ENCODE measurements around the gene SPATA31C1.
"Not testable (repeated sequence)": the region's sequence is repeated elsewhere in the genome, so short reads cannot be mapped to it uniquely, and the experiment has no call there.

SPATA31C1 gene
- total RNA-seq: 0 to 0.99 (median 0) reads per million in 17 experiments

- not testable (repeated sequence) for DNase-seq
Observed at GRCh38 chr9:87917662-87918061, at the start of gene SPATA31C1. Gene SPATA31C1 (plus strand): TSS chr9:87917962.

- no peak for DNase-seq
Observed at GRCh38 chr9:87868175-87868574, 49.6 kb upstream of the SPATA31C1 start.

GRCh38 chr9:87868635-87869034 is 49.1 kb upstream of the SPATA31C1 start:
- DNase-seq: no peak

GRCh38 chr9:87869082-87869481 is 48.7 kb upstream of the SPATA31C1 start:
- no peak for DNase-seq

- DNase-seq: no peak
Observed at GRCh38 chr9:87871425-87872078, 46.2 kb upstream of the SPATA31C1 start.

- DNase-seq: no peak
Observed at GRCh38 chr9:87872079-87872624, 45.6 kb upstream of the SPATA31C1 start.

- DNase-seq: peak in 1 of 4 experiments; percentile 12
Observed at GRCh38 chr9:87873607-87874303, 44.0 kb upstream of the SPATA31C1 start.

- peak in 1 of 4 experiments; percentile 6 for DNase-seq
Observed at GRCh38 chr9:87874304-87874623, 43.5 kb upstream of the SPATA31C1 start.

GRCh38 chr9:87875060-87875459 is 42.7 kb upstream of the SPATA31C1 start:
- no peak for DNase-seq

- no peak for DNase-seq
Observed at GRCh38 chr9:87875831-87876545, 41.8 kb upstream of the SPATA31C1 start.

- DNase-seq: no peak
Observed at GRCh38 chr9:87876708-87877107, 41.1 kb upstream of the SPATA31C1 start.

- DNase-seq: peak in 2 of 4 experiments; percentile 34 to 40
Observed at GRCh38 chr9:87878989-87879511, 38.7 kb upstream of the SPATA31C1 start.

GRCh38 chr9:87880116-87880515 is 37.6 kb upstream of the SPATA31C1 start:
- no peak for DNase-seq

- DNase-seq: no peak
Observed at GRCh38 chr9:87880683-87881082, 37.1 kb upstream of the SPATA31C1 start.

- no peak for DNase-seq
Observed at GRCh38 chr9:87882627-87883026, 35.1 kb upstream of the SPATA31C1 start, which contains the start of gene SPATA31E1. Gene SPATA31E1 (plus strand): TSS chr9:87882877. CDS start chr9:87882892, 15 bp downstream.

GRCh38 chr9:87883274-87883673 is 34.5 kb upstream of the SPATA31C1 start:
- DNase-seq: no peak

- peak in 1 of 4 experiments; percentile 10 for DNase-seq
Observed at GRCh38 chr9:87883990-87884389, 33.8 kb upstream of the SPATA31C1 start.

GRCh38 chr9:87884578-87885459 is 32.9 kb upstream of the SPATA31C1 start:
- DNase-seq: no peak

- DNase-seq: no peak
Observed at GRCh38 chr9:87885484-87886189, 32.1 kb upstream of the SPATA31C1 start.

GRCh38 chr9:87886210-87886932 is 31.4 kb upstream of the SPATA31C1 start:
- DNase-seq: no peak

Measured in suppressor macrophage (primary cell).